Panc1 (cell line): Measurements from ENCODE around the gene TERF2IP.

ENCODE experiments used
- CTCF ChIP-seq: fragments of 450-650 bp; IDR thresholded peaks from 2 replicates; pipeline ENCODE4 v1.5.1; 2017; ENCODE audit warnings: mild to moderate bottlenecking
- POLR2AphosphoS5 ChIP-seq: IDR thresholded peaks from 2 replicates; pipeline ENCODE4 v1.6.1; 2012; ENCODE audit warnings: mild to moderate bottlenecking, low read depth, low read length, moderate library complexity
- SIN3A ChIP-seq: IDR thresholded peaks from 2 replicates; pipeline ENCODE4 v1.6.1; 2012; ENCODE audit warnings: low read depth, mild to moderate bottlenecking, low read length, moderate library complexity, borderline replicate concordance; ENCODE audit not compliant: insufficient read depth

GRCh38 chr16:75667503-75667902, 19.9 kb downstream of the TERF2IP start:
- TF ChIP-seq CTCF (no peak), POLR2AphosphoS5 (no peak), SIN3A (no peak)
